Gastroesophageal sphincter (tissue), 4 donors: Measurements from ENCODE around the gene HNF4A. TPM values are rescaled to one million over a fixed set of nuclear protein-coding genes. Genes with fewer than 3 reads are reported as not detected.

Experiments used
- ATAC-seq: fragments of 150-250 bp; one replicate; pipeline ENCODE4 v1.9.1; 2016; ENCODE audit warnings: mild to moderate bottlenecking, moderate library complexity
- H3K27ac ChIP-seq, 4 donors: fragments of 200-600 bp; sonication (generic) in 3 of 4; 1 replicate in 3 of 4; 2 replicates in 1 of 4; pipeline ENCODE4 v1.5.1; 2016 to 2019
- H3K27me3 ChIP-seq: fragments of 200-600 bp; sonication (generic); one replicate; pipeline ENCODE4 v1.5.1; 2019
- H3K36me3 ChIP-seq, 2 donors: fragments of 200-600 bp; sonication (generic); one replicate each; pipeline ENCODE4 v1.5.1; 2019; ENCODE audit warnings: control low read depth in 1 of 2
- H3K4me1 ChIP-seq, 3 donors: fragments of 200-600 bp; sonication (generic); 1 replicate in 2 of 3; 2 replicates in 1 of 3; pipeline ENCODE4 v1.5.1; 2016 to 2019; ENCODE audit warnings: control low read depth in 2 of 3
- H3K4me3 ChIP-seq, 2 donors: fragments of 200-600 bp; sonication (generic); one replicate each; pipeline ENCODE4 v1.5.1; 2019; ENCODE audit warnings: mild to moderate bottlenecking in 1 of 2, moderate library complexity in 1 of 2
- H3K9me3 ChIP-seq, 3 donors: fragments of 200-600 bp; sonication (generic); one replicate each; pipeline ENCODE4 v1.5.1; 2017 to 2019; ENCODE audit warnings: control low read depth in 2 of 3
- EP300 ChIP-seq: sonication (generic); formaldehyde crosslinking; IDR thresholded peaks from one replicate; pipeline ENCODE4 v1.6.1; 2017; ENCODE audit warnings: antibody characterized with exemption, mild to moderate bottlenecking
- POLR2A ChIP-seq, 2 donors: fragments of 450-650 bp; IDR thresholded peaks; one replicate each; pipeline ENCODE4 v1.6.1; 2017; ENCODE audit warnings: antibody characterized with exemption in 2 of 2, mild to moderate bottlenecking in 2 of 2, moderate library complexity in 1 of 2
- POLR2AphosphoS5 ChIP-seq: sonication (generic); formaldehyde crosslinking; IDR thresholded peaks from one replicate; pipeline ENCODE4 v1.6.1; 2017; ENCODE audit warnings: antibody characterized with exemption
- WGBS, 2 donors: methylation state at CpG; one replicate each; pipeline ENCODE4 v1.1.5; 2018; ENCODE audit warnings: low coverage in 1 of 2; 5-methylcytosine and 5-hydroxymethylcytosine counted together
- total RNA-seq, 4 donors: library from RNA; depleted of rRNA; stranded (reverse); fragments of >200 nt; gene quantifications; one replicate each; pipeline ENCODE4 v1.1.0, GENCODE V29; 2016
- TF ChIP-seq, protein P1 (sequence below), 4 experiments: fragments of 200-600 bp in 2 of 4; fragments of 450-650 bp in 2 of 4; sonication (generic) in 1 of 4; IDR thresholded peaks; one replicate each; pipeline ENCODE4 v1.5.1; 2017 to 2019; ENCODE audit warnings: antibody characterized with exemption in 4 of 4, mild to moderate bottlenecking in 2 of 4, moderate library complexity in 2 of 4

The HNF4A gene
- total RNA-seq, 4 donors from 2014 or later, result not detected

DNA sequence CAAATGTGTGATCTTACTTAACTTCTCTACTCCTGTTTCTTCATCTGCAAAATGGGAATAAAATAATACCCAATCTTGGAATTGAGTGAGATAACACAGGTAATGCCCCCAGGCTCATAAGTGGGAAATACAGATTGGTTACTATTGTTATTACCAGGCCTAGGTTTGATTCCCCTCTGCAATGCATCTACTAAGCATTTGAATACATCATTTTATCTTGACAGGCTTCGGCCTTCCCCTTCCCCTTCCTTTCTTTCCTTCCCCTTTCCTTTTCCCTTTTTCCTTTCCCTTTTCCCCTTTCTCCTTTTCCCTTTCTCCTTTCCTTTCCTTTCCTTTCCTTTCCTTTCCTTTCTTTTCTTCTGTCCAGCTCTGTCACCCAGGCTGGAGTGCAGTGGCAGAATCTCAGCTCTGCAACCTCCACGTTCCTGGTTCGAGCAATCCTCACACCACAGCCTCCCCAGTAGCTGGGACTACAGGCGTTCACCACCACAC lies 7.3 kb upstream of the HNF4A start:
- Histone ChIP-seq H3K27ac (no peak overlapping the region), H3K27me3 (peaks cover 38% of the 10 kb centered on the region), H3K9me3 (no peaks in the 10 kb centered on the region), H3K4me3 (no peak overlapping the region), H3K36me3 (no peaks in the 10 kb centered on the region), H3K4me1 (no peaks in the 10 kb centered on the region)
- ATAC-seq, result no peak
- TF ChIP-seq, protein P1, sequence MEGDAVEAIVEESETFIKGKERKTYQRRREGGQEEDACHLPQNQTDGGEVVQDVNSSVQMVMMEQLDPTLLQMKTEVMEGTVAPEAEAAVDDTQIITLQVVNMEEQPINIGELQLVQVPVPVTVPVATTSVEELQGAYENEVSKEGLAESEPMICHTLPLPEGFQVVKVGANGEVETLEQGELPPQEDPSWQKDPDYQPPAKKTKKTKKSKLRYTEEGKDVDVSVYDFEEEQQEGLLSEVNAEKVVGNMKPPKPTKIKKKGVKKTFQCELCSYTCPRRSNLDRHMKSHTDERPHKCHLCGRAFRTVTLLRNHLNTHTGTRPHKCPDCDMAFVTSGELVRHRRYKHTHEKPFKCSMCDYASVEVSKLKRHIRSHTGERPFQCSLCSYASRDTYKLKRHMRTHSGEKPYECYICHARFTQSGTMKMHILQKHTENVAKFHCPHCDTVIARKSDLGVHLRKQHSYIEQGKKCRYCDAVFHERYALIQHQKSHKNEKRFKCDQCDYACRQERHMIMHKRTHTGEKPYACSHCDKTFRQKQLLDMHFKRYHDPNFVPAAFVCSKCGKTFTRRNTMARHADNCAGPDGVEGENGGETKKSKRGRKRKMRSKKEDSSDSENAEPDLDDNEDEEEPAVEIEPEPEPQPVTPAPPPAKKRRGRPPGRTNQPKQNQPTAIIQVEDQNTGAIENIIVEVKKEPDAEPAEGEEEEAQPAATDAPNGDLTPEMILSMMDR (IDR thresholded peaks at IDR 0.05), result no peak
- TF ChIP-seq POLR2A (IDR thresholded peaks at IDR 0.05) (no peak), EP300 (no peak)
- 82 to 92% methylated on average over 4 of the region's 4 CpGs for WGBS, 2 donors

DNA sequence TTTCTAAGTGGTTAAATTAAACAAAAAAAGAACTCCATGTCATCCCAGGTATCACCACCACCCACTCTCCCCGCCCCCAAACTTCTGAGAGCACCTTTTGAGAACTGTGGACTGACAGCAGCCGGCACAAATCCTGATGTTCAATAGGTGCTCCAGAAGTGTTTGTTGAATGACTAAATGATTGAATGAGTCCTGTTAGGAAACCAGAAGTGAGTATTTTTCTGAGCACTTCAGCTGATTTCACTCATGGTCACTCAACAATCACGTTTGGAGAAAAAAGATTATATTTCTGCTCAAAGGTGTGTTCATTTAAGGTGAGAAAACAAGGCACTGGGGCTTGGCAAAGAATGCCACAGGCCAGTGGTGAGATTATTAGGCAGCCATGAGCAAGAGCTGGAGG lies 6.2 kb upstream of the HNF4A start:
- ATAC-seq, result no peak
- WGBS, 2 donors, result 63 to 100% methylated on average over 2 of the region's 3 CpGs

DNA sequence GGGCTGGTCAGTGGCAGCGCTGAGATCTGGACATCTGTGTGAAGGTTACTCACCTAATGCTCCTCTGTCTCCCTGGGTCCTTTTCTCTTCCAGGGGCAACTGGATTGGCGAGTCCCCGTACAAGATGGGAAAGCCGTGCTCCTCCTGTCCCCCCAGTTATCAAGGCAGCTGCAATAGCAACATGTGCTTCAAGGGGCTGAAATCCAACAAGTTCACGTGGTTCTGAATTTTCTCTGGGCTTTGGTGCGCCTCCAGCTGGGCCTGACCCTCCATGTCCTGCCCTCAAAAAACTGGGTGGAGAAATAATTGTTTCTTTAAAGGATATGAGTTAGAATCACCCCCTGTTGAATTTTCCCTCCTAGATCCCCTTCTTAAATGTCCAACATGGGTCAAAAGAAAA lies 4.9 kb upstream of the HNF4A start:
- 51 to 76% methylated on average over 3 to 6 of the region's 6 CpGs for WGBS, 2 donors
- TF ChIP-seq POLR2AphosphoS5 (no peak), EP300 (no peak), POLR2A (IDR thresholded peaks at IDR 0.05) (no peak)
- TF ChIP-seq, protein P1 (IDR thresholded peaks at IDR 0.05), result no peak
- Histone ChIP-seq H3K27ac (no peak overlapping the region), H3K9me3 (no peaks in the 10 kb centered on the region), H3K36me3 (no peaks in the 10 kb centered on the region), H3K27me3 (peaks cover 41% of the 10 kb centered on the region), H3K4me3 (no peak overlapping the region), H3K4me1 (no peaks in the 10 kb centered on the region)
- ATAC-seq, result no peak

More for the DNA sequence above, 6.2 kb upstream of the HNF4A start:
- H3K9me3 ChIP-seq, result no peaks in the 10 kb centered on the region
- no peak overlapping the region for H3K27ac ChIP-seq
- H3K4me3 ChIP-seq, result no peak overlapping the region
- H3K36me3 ChIP-seq, result no peaks in the 10 kb centered on the region
- H3K4me1 ChIP-seq, result no peaks in the 10 kb centered on the region
- no peak for TF ChIP-seq POLR2A (IDR thresholded peaks at IDR 0.05)
- TF ChIP-seq, protein P1 (IDR thresholded peaks at IDR 0.05), result no peak
- no peak for TF ChIP-seq POLR2AphosphoS5
- no peak for TF ChIP-seq EP300
- peaks cover 37% of the 10 kb centered on the region for H3K27me3 ChIP-seq

DNA sequence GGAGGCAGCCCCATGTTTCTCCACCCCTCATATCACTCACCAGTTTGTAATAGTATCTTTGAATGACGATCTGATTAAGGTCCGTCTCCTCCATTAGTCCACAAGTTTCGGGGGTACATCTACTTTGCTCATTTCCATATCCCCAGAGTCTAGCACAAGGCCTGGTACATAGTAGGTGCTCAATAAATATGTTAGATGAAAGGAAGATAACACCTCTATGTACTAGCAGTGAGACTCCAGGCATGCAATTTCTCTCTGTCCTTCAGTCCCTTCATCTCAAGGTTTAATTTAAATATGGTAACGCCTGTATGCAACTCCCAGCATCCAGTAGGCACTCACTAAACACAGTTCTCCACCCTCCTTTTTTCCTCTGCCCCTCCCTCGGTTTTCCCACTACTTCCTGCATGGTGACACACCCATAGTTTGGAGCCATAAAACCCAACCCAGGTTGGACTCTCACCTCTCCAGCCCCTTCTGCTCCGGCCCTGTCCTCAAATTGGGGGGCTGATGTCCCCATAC lies 461 bp upstream of the HNF4A start:
- H3K27ac ChIP-seq, result no peak overlapping the region
- peaks cover 41% of the 10 kb centered on the region for H3K27me3 ChIP-seq
- no peaks in the 10 kb centered on the region for H3K9me3 ChIP-seq
- no peak for ATAC-seq
- no peaks in the 10 kb centered on the region for H3K36me3 ChIP-seq
- 76 to 81% methylated on average over 2 to 5 of the region's 6 CpGs for WGBS, 2 donors
- H3K4me3 ChIP-seq, result no peak overlapping the region
- peaks cover 0 to 3% (median 0%) of the 10 kb centered on the region in 3 donors for H3K4me1 ChIP-seq
- TF ChIP-seq, protein P1 (IDR thresholded peaks at IDR 0.05), result no peak
- TF ChIP-seq EP300 (no peak), POLR2AphosphoS5 (no peak), POLR2A (IDR thresholded peaks at IDR 0.05) (no peak)

DNA sequence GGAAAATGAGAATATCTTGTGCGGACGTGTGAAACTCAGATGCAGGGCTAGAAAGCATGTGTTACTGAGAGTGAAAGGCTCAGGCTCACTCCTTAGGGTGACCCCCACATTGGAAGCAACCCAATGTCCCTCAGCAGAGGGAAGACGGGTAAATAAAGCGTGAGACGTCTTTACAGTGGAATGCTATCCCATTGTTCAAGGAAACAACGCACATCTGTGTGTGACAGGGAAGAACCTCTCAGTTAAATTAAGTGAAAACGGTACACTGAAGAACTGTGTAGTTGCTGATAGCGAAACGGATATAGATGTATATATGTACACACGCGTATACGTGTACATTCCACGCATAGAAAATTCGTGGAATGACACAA lies 839 bp downstream of the HNF4A start:
- 63 to 72% methylated on average over 12 to 14 of the region's 14 CpGs for WGBS, 2 donors
- ATAC-seq, result no peak
- no peak overlapping the region for H3K4me3 ChIP-seq

More for the DNA sequence above, 839 bp downstream of the HNF4A start:
- Histone ChIP-seq H3K27me3 (peaks cover 31% of the 10 kb centered on the region), H3K27ac (no peak overlapping the region), H3K36me3 (no peaks in the 10 kb centered on the region), H3K9me3 (no peaks in the 10 kb centered on the region), H3K4me1 (peaks cover 0 to 3% (median 0%) of the 10 kb centered on the region in 3 donors)
- TF ChIP-seq POLR2AphosphoS5, result no peak
- TF ChIP-seq POLR2A (IDR thresholded peaks at IDR 0.05), result no peak
- TF ChIP-seq EP300, result no peak
- TF ChIP-seq, protein P1 (IDR thresholded peaks at IDR 0.05), result no peak
